Trophoblast cell (in vitro differentiated cells and primary cell): ENCODE measurements around the gene GJA1.

Experiments used
- DNase-seq, 2 donors: peaks; one replicate each; pipeline ENCODE4 v3.0.0-alpha.2; 2016
- H2AFZ ChIP-seq: 2 replicates; pipeline ENCODE4 v1.6.1; 2013; ENCODE audit warnings: low read length, moderate library complexity, mild to moderate bottlenecking; ENCODE audit not compliant: insufficient read depth, poor library complexity
- H2AK5ac ChIP-seq: 2 replicates; pipeline ENCODE4 v1.6.1; 2013; ENCODE audit warnings: mild to moderate bottlenecking, low read length
- H2BK120ac ChIP-seq: 2 replicates; pipeline ENCODE4 v1.6.1; 2013; ENCODE audit warnings: low read length, mild to moderate bottlenecking, moderate library complexity; ENCODE audit not compliant: insufficient read depth, poor library complexity
- H2BK12ac ChIP-seq: 2 replicates; pipeline ENCODE4 v1.6.1; 2013; ENCODE audit warnings: mild to moderate bottlenecking, low read length, moderate library complexity
- H2BK5ac ChIP-seq: 2 replicates; pipeline ENCODE4 v1.6.1; 2013; ENCODE audit warnings: low read length, low read depth, moderate library complexity, mild to moderate bottlenecking; ENCODE audit not compliant: poor library complexity
- H3K14ac ChIP-seq: 2 replicates; pipeline ENCODE4 v1.6.1; 2013; ENCODE audit warnings: mild to moderate bottlenecking, low read length
- H3K18ac ChIP-seq: 2 replicates; pipeline ENCODE4 v1.6.1; 2013; ENCODE audit warnings: mild to moderate bottlenecking, low read length
- H3K23ac ChIP-seq: 2 replicates; pipeline ENCODE4 v1.6.1; 2013; ENCODE audit warnings: low read length
- H3K27ac ChIP-seq: 2 replicates; pipeline ENCODE4 v1.5.1; 2013; ENCODE audit warnings: low read depth, mild to moderate bottlenecking, inconsistent platforms, low read length, moderate library complexity
- H3K27me3 ChIP-seq: 2 replicates; pipeline ENCODE4 v1.6.1; 2013; ENCODE audit warnings: inconsistent platforms, mild to moderate bottlenecking, low read length, moderate library complexity; ENCODE audit not compliant: insufficient read depth
- H3K36me3 ChIP-seq, 2 experiments: 1 replicate in 1 of 2; 2 replicates in 1 of 2; pipeline ENCODE4 v1.6.1; 2013; ENCODE audit warnings: low read length in 2 of 2, mild to moderate bottlenecking in 2 of 2, moderate library complexity in 1 of 2; ENCODE audit not compliant: insufficient read depth in 2 of 2, control insufficient read depth in 1 of 2
- H3K4ac ChIP-seq: 2 replicates; pipeline ENCODE4 v1.6.1; 2013; ENCODE audit warnings: low read depth, mild to moderate bottlenecking, low read length, moderate library complexity
- H3K4me1 ChIP-seq, 2 experiments: 1 replicate in 1 of 2; 2 replicates in 1 of 2; pipeline ENCODE4 v1.6.1; 2013; ENCODE audit warnings: low read length in 2 of 2, mild to moderate bottlenecking in 2 of 2, moderate library complexity in 1 of 2; ENCODE audit not compliant: insufficient read depth in 2 of 2, control insufficient read depth in 1 of 2
- H3K4me2 ChIP-seq: 2 replicates; pipeline ENCODE4 v1.6.1; 2013; ENCODE audit warnings: inconsistent platforms, mild to moderate bottlenecking, low read length, moderate library complexity
- H3K4me3 ChIP-seq: 2 replicates; pipeline ENCODE4 v1.5.1; 2013; ENCODE audit warnings: mild to moderate bottlenecking, low read depth, low read length, inconsistent platforms
- H3K79me1 ChIP-seq: one replicate; pipeline ENCODE4 v1.6.1; 2013; ENCODE audit warnings: low read length
- H3K79me2 ChIP-seq: 2 replicates; pipeline ENCODE4 v1.6.1; 2013; ENCODE audit warnings: low read length, mild to moderate bottlenecking; ENCODE audit not compliant: control insufficient read depth, insufficient read depth, poor library complexity
- H3K9ac ChIP-seq: 2 replicates; pipeline ENCODE4 v1.6.1; 2013; ENCODE audit warnings: mild to moderate bottlenecking, low read length
- H3K9me3 ChIP-seq: 2 replicates; pipeline ENCODE4 v1.6.1; 2013; ENCODE audit warnings: low read depth, mild to moderate bottlenecking, control low read depth, inconsistent platforms, low read length; ENCODE audit not compliant: insufficient read depth
- H4K12ac ChIP-seq: 2 replicates; pipeline ENCODE4 v1.6.1; 2013; ENCODE audit warnings: low read depth, mild to moderate bottlenecking, low read length, moderate library complexity
- H4K8ac ChIP-seq: 2 replicates; pipeline ENCODE4 v1.6.1; 2013; ENCODE audit warnings: low read depth, mild to moderate bottlenecking, low read length, moderate library complexity
- H4K91ac ChIP-seq: one replicate; pipeline ENCODE4 v1.6.1; 2013; ENCODE audit warnings: low read depth, mild to moderate bottlenecking, low read length, moderate library complexity
- WGBS: extraction: QIAGEN DNeasy Blood & Tissue Kit; methylation state at CpG from one replicate; pipeline ENCODE4 v1.1.7; 2013; ENCODE audit warnings: missing lambda C conversion rate; ENCODE audit not compliant: insufficient read length, insufficient coverage; ENCODE audit errors: extremely low coverage; 5-methylcytosine and 5-hydroxymethylcytosine counted together

Gene GJA1

DNA sequence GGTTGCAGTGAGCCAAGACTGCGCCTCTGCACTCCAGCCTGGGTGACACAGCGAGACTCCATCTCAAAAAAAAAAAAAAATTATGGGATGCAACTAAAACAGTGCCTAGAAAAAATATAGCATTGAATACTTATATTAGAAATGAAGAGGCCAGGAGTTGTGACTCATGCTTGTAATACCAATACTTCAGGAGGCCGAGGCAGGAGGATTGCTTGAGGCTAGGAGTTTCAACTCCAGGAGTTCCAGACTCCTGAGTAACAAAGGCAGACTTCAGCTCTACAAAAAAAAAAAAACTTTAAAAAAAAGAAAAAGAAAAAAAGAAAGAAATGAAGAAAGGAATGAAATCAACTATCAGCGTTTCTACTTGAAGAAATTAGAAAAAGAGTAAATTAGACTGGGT is 17.1 kb upstream of the GJA1 start:
- H3K23ac ChIP-seq, result no peak overlapping the region
- WGBS, result no CpG with 5 or more reads among the region's 4 CpGs
- H3K4me2 ChIP-seq, result no peak overlapping the region
- no peaks in the 10 kb centered on the region for H3K79me1 ChIP-seq
- H3K18ac ChIP-seq, result no peak overlapping the region
- no peak overlapping the region for H4K8ac ChIP-seq
- H3K4me3 ChIP-seq, result no peak overlapping the region
- no peak overlapping the region for H3K9ac ChIP-seq
- H3K14ac ChIP-seq, result no peak overlapping the region
- no peak overlapping the region for H4K91ac ChIP-seq
- H3K27ac ChIP-seq, result no peak overlapping the region
- H3K4me1 ChIP-seq, result no peaks in the 10 kb centered on the region
- H2BK120ac ChIP-seq, result no peak overlapping the region
- no peaks in the 10 kb centered on the region for H3K9me3 ChIP-seq
- no peak overlapping the region for H2AFZ ChIP-seq
- no peaks in the 10 kb centered on the region for H3K79me2 ChIP-seq
- H3K4ac ChIP-seq, result no peak overlapping the region
- H3K27me3 ChIP-seq, result no peaks in the 10 kb centered on the region
- no peak overlapping the region for H2BK12ac ChIP-seq
- no peaks in the 10 kb centered on the region for H3K36me3 ChIP-seq
- H2AK5ac ChIP-seq, result no peak overlapping the region
- DNase-seq, result peak; percentile 80 to 87
- H2BK5ac ChIP-seq, result no peak overlapping the region
- no peak overlapping the region for H4K12ac ChIP-seq

DNA sequence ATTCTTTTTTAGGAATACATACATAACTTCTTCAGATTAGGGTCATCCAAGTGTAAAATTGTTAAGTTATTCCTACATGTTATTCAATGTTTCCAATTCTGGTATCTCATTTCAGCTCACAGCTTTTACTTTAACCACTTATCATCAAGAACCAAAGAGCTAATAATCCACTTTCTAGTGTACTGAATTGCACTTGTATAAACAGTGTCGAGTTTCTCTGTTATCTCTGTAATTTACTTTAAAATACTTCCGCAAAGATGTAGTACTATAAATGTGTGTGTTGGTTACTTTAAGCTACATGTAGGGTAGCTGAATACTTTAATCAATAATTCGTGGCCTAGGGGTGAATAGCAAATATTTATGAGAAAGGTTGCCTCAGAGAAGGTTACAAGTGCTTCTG is 8.8 kb upstream of the GJA1 start:
- no peak overlapping the region for H2BK5ac ChIP-seq
- H3K27ac ChIP-seq, result no peak overlapping the region
- no peak overlapping the region for H3K9ac ChIP-seq
- H4K91ac ChIP-seq, result no peak overlapping the region
- H2BK120ac ChIP-seq, result no peak overlapping the region
- H3K18ac ChIP-seq, result no peak overlapping the region
- no peak overlapping the region for H3K4ac ChIP-seq
- H3K4me2 ChIP-seq, result no peak overlapping the region
- H3K36me3 ChIP-seq, result no peaks in the 10 kb centered on the region
- no peak overlapping the region for H2BK12ac ChIP-seq
- H3K79me1 ChIP-seq, result no peaks in the 10 kb centered on the region
- H3K4me3 ChIP-seq, result no peak overlapping the region
- no peak overlapping the region for H3K14ac ChIP-seq
- no peaks in the 10 kb centered on the region for H3K27me3 ChIP-seq
- no peaks in the 10 kb centered on the region for H3K79me2 ChIP-seq
- no peak overlapping the region for H4K12ac ChIP-seq
- H2AFZ ChIP-seq, result no peak overlapping the region
- WGBS, result no CpG with 5 or more reads among the region's 3 CpGs
- no peak overlapping the region for H4K8ac ChIP-seq
- no peaks in the 10 kb centered on the region for H3K4me1 ChIP-seq
- no peak for DNase-seq
- no peak overlapping the region for H3K23ac ChIP-seq
- no peaks in the 10 kb centered on the region for H3K9me3 ChIP-seq
- no peak overlapping the region for H2AK5ac ChIP-seq

DNA sequence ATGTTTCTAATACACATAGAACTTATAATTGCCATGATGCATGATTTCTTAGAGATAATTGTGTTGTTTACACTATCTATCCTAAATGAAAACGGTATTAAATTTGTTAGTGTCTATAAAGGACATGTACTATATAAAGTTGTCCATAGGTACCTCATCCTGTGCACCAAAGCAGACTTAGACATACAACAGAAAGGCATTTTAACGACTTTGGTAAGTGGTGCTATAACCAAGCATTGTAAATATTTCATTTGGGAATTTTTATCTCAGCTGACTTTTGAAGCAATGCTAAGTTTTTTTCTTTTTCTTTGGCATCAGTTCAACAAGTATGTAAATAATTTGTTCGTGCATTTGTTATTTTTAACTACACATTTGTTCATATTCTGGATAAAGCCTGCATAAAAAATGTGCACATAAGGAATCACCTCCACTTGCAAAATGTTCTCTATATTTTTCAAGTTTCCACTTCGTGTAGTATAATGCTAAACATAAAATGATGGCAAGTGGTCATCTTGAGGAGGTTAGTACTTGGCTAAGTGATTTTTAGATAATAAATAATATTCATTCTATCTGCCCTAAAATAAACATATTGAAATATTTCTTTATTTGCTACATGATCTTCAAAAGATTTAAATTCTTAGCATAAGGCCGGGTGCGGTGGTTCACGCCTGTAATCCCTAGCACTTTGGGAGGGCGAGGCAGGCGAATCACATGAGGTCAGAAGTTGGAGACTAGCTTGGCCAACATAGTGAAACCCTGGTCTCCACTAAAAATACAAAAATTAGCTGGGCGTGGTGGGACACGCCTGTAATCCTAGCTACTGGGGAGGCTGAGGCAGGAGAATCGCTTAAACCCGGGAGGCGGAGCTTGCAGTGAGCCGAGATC is 6.3 kb upstream of the GJA1 start:
- Histone ChIP-seq H3K27ac (no peak overlapping the region), H3K4me1 (no peaks in the 10 kb centered on the region), H2BK5ac (no peak overlapping the region), H3K4me3 (no peak overlapping the region), H4K91ac (no peak overlapping the region), H3K14ac (no peak overlapping the region), H3K36me3 (no peaks in the 10 kb centered on the region), H4K12ac (no peak overlapping the region), H2AFZ (no peak overlapping the region), H3K9me3 (no peaks in the 10 kb centered on the region), H3K27me3 (no peaks in the 10 kb centered on the region), H3K79me1 (no peaks in the 10 kb centered on the region), H2AK5ac (no peak overlapping the region), H3K4me2 (no peak overlapping the region), H3K9ac (no peak overlapping the region), H3K18ac (no peak overlapping the region), H2BK12ac (no peak overlapping the region), H3K23ac (no peak overlapping the region), H4K8ac (no peak overlapping the region), H3K4ac (no peak overlapping the region), H2BK120ac (no peak overlapping the region), H3K79me2 (no peaks in the 10 kb centered on the region)
- no peak for DNase-seq
- WGBS, result no CpG with 5 or more reads among the region's 15 CpGs

DNA sequence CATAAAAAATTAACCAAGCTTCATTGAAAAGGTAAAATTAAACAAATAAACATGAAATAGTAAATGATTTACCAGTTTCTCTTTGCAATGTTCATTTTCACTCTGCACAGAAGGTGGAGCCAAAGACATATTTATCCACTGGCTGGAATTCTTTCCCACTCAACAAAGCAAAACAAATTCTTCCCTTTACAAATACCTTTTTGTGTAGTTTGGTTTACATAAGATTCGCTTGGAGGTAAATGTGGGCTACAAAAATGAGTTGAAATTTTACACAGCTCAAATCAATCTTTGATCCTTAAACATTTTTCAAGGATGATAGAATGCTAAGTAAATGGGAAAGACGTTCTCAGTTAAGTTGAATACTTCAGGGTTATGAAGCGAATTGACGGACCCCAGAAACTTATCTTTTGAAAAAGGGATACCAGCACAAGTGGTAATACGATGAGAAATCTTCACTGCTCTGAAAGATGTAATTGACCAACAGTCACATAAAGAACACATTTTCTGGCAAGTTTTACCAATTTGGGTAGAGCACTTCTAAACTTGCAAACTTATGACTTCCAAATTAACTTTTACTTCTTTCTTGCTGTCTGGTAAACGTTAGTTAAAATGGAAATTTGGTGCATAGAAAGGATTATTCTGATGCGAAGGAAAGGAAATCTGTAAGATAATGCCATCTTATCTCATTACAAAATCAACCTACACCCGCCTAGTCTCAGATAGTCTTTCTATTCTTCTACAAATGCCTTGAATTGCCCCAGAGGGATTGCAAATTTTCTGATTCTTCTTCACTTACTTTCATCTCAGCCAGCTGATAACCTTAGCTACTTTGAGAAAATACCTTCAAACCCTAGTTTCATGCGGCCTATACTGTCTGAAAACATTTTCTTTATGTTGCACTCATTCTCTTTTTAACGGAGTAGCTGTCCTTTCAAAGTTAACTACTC is 4.7 kb upstream of the GJA1 start:
- Histone ChIP-seq H4K8ac (no peak overlapping the region), H3K27ac (no peak overlapping the region), H3K27me3 (no peaks in the 10 kb centered on the region), H2AK5ac (no peak overlapping the region), H2BK12ac (no peak overlapping the region), H3K79me1 (no peaks in the 10 kb centered on the region), H3K23ac (no peak overlapping the region), H3K4me3 (no peak overlapping the region), H2BK5ac (no peak overlapping the region), H3K9me3 (no peaks in the 10 kb centered on the region), H3K18ac (no peak overlapping the region), H2BK120ac (no peak overlapping the region), H3K4me1 (no peaks in the 10 kb centered on the region), H4K12ac (no peak overlapping the region), H3K79me2 (no peaks in the 10 kb centered on the region), H3K9ac (no peak overlapping the region), H3K14ac (no peak overlapping the region), H3K4me2 (no peak overlapping the region), H2AFZ (no peak overlapping the region), H3K4ac (no peak overlapping the region), H3K36me3 (no peaks in the 10 kb centered on the region), H4K91ac (no peak overlapping the region)
- peak; percentile 21 to 84 for DNase-seq
- WGBS, result no CpG with 5 or more reads among the region's 10 CpGs
